Ovary (tissue), 9 donors: ENCODE measurements around the gene GEMIN4. TPM values are rescaled to one million over a fixed set of nuclear protein-coding genes. Genes with fewer than 3 reads are reported as not detected.

Source experiments
- DNase-seq, 5 donors: peaks; one replicate each; pipeline ENCODE4 v3.0.0-alpha.2; 2019 to 2020
- H3K27ac ChIP-seq, 2 donors: fragments of 200-600 bp; one replicate each; pipeline versions ENCODE4 v1.5.1 to v1.8.0; 2019 to 2022
- H3K27me3 ChIP-seq: fragments of 200-600 bp; one replicate; pipeline ENCODE4 v1.8.0; 2022
- H3K36me3 ChIP-seq: fragments of 200-600 bp; sonication (generic); one replicate; pipeline ENCODE4 v1.5.1; 2019
- H3K4me1 ChIP-seq: one replicate; pipeline ENCODE4 v1.8.1; 2013; ENCODE audit warnings: mild to moderate bottlenecking, moderate library complexity; ENCODE audit not compliant: insufficient read depth
- H3K4me3 ChIP-seq: fragments of 200-600 bp; sonication (generic); one replicate; pipeline ENCODE4 v1.5.1; 2017
- H3K9me3 ChIP-seq, 2 donors: fragments of 200-600 bp in 1 of 2; sonication (generic) in 1 of 2; one replicate each; pipeline versions ENCODE4 v1.5.1 to v1.8.1; 2013 to 2019; ENCODE audit warnings: mild to moderate bottlenecking in 1 of 2, moderate library complexity in 1 of 2
- CTCF ChIP-seq, 3 donors: fragments of 450-650 bp in 2 of 3; fragments of 200-600 bp in 1 of 3; IDR thresholded peaks; one replicate each; pipeline versions ENCODE4 v1.5.1 to v1.8.0; 2016 to 2022; ENCODE audit warnings: antibody characterized with exemption in 3 of 3, mild to moderate bottlenecking in 1 of 3
- EP300 ChIP-seq: sonication (generic); formaldehyde crosslinking; IDR thresholded peaks from one replicate; pipeline ENCODE4 v1.6.1; 2017; ENCODE audit warnings: antibody characterized with exemption
- POLR2A ChIP-seq: fragments of 450-650 bp; IDR thresholded peaks from one replicate; pipeline ENCODE4 v1.6.1; 2017; ENCODE audit warnings: antibody characterized with exemption, mild to moderate bottlenecking, moderate library complexity
- WGBS, 3 donors: extraction: QIAGEN DNeasy Blood & Tissue Kit in 1 of 3; methylation state at CpG; one replicate each; pipeline versions ENCODE4 v1.1.5 to v1.1.7; 2013 to 2017; 5-methylcytosine and 5-hydroxymethylcytosine counted together
- intact Hi-C, 4 donors: fragments of 100-400 bp; cut with DNase I; formaldehyde crosslinking; loops; one replicate each; pipeline versions ENCODE4 v1.11.0 to v1.15.1; 2022 to 2023
- polyA plus RNA-seq, 2 donors: library from polyadenylated mRNA; stranded (reverse); fragments of 200-250 nt in 1 of 2; fragments of 350-450 nt in 1 of 2; fragmentation: Illumina TruSeq in 1 of 2; extraction: RNeasy Lipid Tissue Mini Kit (QIAGEN cat#74804) in 1 of 2; gene quantifications; one replicate each; pipeline ENCODE4 v1.2.3, GENCODE V29; 2013 to 2014
- total RNA-seq, 7 donors: library from RNA; depleted of rRNA in 2 of 7; stranded (reverse); fragments of >200 nt in 2 of 7; fragmentation: NEBNext Ultra II Directional in 3 of 7; extraction: Animal tissue kit (Norgen Biotek cat#: 25700) in 3 of 7; gene quantifications; one replicate each; pipeline versions ENCODE4 v1.1.0 to v1.2.4, GENCODE V29; 2016 to 2023
- donor health status: DM: no; HTN: no; CAD: no; lungs with moderate emphysema.
- donor health status: DM: no; HTN: no; CAD: no.
- donor health status: Bipolar disorder and iron deficiency.
- donor health status: DM: yes; HTN: yes; CAD: no.
- donor health status: DM: no; HTN: no; CAD: no.
- donor health status: DM: yes; HTN: yes; CAD: no.

The GEMIN4 gene
- total and polyA plus RNA-seq, 9 donors, result 10.9 to 31.3 (median 21.7) TPM

- TF ChIP-seq CTCF (IDR thresholded peaks at IDR 0.05), result no peak
- no peak for TF ChIP-seq POLR2A
- no peak for TF ChIP-seq EP300
- no peak overlapping the region for H3K27ac ChIP-seq
- no peak overlapping the region for H3K4me3 ChIP-seq
- intact Hi-C loops, result loop anchor here in 1 of 4 donors (5.0 kb wide), 1 partner anchor 605 kb away; a partner anchor contains a TSS
- no peaks in the 10 kb centered on the region for H3K27me3 ChIP-seq
- H3K4me1 ChIP-seq, result peaks cover 8% of the 10 kb centered on the region
- no peak for DNase-seq
- 85 to 88% (median 88%) methylated on average over 38 of the region's 38 CpGs for WGBS, 3 donors
- H3K9me3 ChIP-seq, result no peaks in the 10 kb centered on the region
- no peaks in the 10 kb centered on the region for H3K36me3 ChIP-seq
Observed at GRCh38 chr17:746783-747629, 5.1 kb downstream of the GEMIN4 start.

- WGBS, 3 donors, result 89 to 97% (median 94%) methylated on average over 9 of the region's 9 CpGs
- Histone ChIP-seq H3K27ac (no peak overlapping the region), H3K9me3 (no peaks in the 10 kb centered on the region), H3K4me3 (no peak overlapping the region), H3K27me3 (no peaks in the 10 kb centered on the region), H3K4me1 (peaks cover 6% of the 10 kb centered on the region), H3K36me3 (no peaks in the 10 kb centered on the region)
- no peak for TF ChIP-seq POLR2A
- TF ChIP-seq EP300, result no peak
- TF ChIP-seq CTCF (IDR thresholded peaks at IDR 0.05), result no peak
- intact Hi-C loops, result loop anchor here in 1 of 4 donors (5.0 kb wide), 1 partner anchor 604 kb away; a partner anchor contains a TSS
- no peak for DNase-seq
Observed at GRCh38 chr17:746181-746580, 5.9 kb downstream of the GEMIN4 start.

- Histone ChIP-seq H3K4me3 (no peak overlapping the region), H3K27me3 (no peaks in the 10 kb centered on the region), H3K4me1 (peaks cover under 1% of the 10 kb centered on the region), H3K36me3 (no peaks in the 10 kb centered on the region), H3K27ac (no peak overlapping the region), H3K9me3 (no peaks in the 10 kb centered on the region)
- intact Hi-C loops, result loop anchor here in 1 of 4 donors (5.0 kb wide), 1 partner anchor 603 kb away; a partner anchor contains a TSS
- 90 to 95% (median 91%) methylated on average over 11 of the region's 11 CpGs for WGBS, 3 donors
- no peak for TF ChIP-seq POLR2A
- no peak for TF ChIP-seq EP300
- no peak for TF ChIP-seq CTCF (IDR thresholded peaks at IDR 0.05)
- no peak for DNase-seq
Observed at GRCh38 chr17:745406-745805, 6.7 kb downstream of the GEMIN4 start.

- intact Hi-C loops, result loop anchor here in 1 of 4 donors (5.0 kb wide), 1 partner anchor 603 kb away; a partner anchor contains a TSS
- no peaks in the 10 kb centered on the region for H3K36me3 ChIP-seq
- H3K27me3 ChIP-seq, result no peaks in the 10 kb centered on the region
- no peak for TF ChIP-seq EP300
- TF ChIP-seq CTCF (IDR thresholded peaks at IDR 0.05), result no peak
- no peak for TF ChIP-seq POLR2A
- no peaks in the 10 kb centered on the region for H3K4me1 ChIP-seq
- H3K27ac ChIP-seq, result no peak overlapping the region
- no peaks in the 10 kb centered on the region for H3K9me3 ChIP-seq
- WGBS, 3 donors, result 69 to 81% (median 75%) methylated on average over 9 of the region's 9 CpGs
- no peak overlapping the region for H3K4me3 ChIP-seq
- DNase-seq, result no peak
Observed at GRCh38 chr17:744937-745336, 7.1 kb downstream of the GEMIN4 start.
